ENCODE measurements around the gene TMEM86B.
A peak's percentile ranks its signal among the peaks of the same experiment; 100 is the strongest.

TMEM86B gene

GRCh38 chr19:55228403-55229031 is at the start of gene TMEM86B:
TMEM86B (minus strand) TSS chr19:55228763; CDS start chr19:55228741, 22 bp downstream.
- no peak for DNase-seq

GRCh38 chr19:55277494-55277893 is 48.9 kb upstream of the TMEM86B start:
- DNase-seq, result no peak

- no peak for DNase-seq
These were observed 48.3 kb upstream of the TMEM86B start for GRCh38 chr19:55276720-55277430.

DNA sequence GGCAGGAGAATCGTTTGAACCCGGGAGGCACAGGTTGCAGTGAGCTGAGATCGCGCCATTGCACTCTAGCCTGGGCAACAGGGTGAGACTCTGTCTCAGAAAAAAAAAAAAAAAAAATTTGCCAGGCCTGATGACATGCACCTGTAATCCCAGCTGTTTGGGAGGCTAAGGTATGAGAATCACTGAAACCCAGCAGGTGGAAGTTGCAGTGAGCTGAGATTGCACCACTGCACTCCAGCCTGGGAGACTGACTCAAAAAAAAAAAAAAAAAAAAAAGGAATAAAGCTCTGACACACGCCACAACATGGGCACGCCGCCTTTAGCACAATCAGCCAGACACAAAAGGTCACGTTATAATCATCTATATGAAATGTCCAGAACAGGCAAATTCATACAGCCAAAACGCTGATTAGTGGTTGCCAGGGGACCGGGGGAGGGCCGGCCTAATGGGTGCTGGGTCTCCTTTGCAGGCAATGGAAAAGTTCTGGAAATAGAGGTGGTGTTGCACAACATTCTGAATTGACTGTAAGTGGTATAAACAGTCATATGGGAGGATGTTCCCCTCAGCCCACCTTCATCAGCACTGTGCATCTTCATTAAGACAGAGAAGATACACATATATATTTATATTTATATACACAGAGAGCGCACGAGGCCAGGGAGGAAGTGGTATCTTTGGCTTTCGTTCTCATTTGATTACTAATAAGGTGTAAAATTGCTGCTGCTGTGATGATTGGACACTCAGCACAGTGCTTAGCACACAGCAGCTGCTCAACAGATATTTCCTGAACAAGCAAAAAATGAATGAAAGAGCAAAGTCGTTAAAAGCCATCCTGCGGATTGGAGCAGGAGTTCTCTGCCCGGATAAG is 47.5 kb upstream of the TMEM86B start:
- DNase-seq, result no peak

DNA sequence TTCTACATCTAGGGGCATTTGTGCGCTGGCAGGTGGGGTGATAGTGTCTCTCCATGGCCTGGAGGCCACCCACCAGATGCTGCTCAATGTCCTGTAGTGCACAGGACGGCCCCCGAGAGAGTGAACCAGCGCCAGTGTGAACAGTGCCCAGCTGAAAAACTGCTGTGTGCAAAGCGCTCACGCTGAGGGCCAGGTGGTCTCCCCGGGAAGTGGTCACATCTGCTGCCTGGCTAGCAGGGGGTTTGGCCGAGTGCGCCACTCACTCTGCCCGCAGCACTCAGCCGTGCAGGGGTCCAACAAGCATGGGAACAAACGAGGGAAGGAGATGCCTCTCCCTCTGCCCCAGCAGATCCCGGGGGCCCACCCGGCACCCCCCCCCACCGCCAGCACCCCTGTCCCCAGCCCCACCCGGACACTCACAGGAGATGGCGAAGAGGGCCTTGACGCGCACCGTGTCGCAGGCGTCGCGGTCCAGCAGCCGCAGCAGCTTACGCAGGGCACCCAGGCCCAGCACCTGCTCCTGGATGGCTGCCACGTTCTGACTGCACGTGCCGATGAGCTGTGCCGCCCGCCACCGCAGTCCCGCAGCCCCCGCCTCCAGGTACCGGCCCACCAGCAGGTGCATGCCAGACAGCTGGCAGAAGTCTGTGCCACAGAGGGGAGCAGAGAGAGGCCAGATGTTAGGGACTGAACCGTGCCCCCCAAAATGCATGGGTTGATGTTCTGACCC is 45.6 kb upstream of the TMEM86B start:
- no peak for DNase-seq

DNA sequence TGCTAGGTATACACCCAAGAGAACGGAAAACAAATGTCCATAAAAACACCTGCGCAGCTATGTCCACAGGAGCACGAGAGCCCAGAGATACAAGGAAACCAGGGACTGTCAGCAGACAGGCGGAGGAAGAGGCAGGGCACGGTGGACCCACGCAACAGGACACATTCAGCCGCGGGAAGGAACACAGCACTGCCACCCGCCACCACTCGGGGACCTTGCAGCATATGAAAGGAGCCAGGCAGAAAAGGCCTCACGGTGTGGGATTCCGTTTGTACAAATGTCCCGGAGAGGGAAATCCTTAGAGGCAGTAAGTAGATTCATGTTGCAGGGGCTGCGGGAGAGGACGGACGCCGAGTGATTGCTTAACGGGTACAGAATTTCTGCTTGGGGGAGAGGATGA is 43.6 kb upstream of the TMEM86B start:
- DNase-seq, result no peak

- no peak for DNase-seq
These were observed 41.8 kb upstream of the TMEM86B start for GRCh38 chr19:55270172-55270942.

DNA sequence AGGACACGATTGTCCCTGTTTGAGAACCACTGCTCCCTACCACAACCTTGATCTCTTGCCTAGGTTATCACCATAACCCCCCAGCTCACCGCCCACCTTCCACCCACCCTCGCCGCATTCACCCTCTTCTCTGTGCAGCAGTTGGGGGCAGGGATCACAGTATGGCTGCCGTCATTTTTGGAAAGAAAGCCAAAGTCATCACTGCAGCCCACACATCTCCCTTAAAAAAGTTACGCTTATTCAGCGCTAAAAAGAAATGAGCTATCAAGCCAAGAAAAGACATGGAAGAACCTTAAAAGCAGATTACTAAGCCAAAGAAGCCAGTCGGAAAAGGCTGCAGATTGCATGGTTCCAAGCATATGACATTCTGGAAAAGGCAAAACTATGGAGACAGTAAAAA is 40.7 kb upstream of the TMEM86B start:
- no peak for DNase-seq

DNA sequence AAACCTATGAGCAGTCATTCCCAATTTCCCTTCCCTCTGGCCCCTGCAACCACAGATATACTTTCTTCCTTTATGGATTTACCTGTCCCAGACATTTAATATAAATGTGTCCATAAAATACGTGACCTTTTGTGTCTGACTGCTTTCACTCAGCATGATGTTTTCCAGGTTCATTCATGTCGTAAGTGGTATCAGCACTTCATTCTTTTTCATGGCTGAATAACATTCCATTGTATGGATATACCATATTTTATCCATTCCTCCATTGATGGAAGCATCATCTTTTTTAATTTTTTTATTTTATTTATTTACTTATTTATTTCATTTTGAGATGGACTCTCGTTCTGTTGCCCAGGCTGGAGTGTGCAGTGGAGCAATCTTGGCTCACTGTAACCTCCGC is 38.3 kb upstream of the TMEM86B start:
- DNase-seq, result no peak

DNA sequence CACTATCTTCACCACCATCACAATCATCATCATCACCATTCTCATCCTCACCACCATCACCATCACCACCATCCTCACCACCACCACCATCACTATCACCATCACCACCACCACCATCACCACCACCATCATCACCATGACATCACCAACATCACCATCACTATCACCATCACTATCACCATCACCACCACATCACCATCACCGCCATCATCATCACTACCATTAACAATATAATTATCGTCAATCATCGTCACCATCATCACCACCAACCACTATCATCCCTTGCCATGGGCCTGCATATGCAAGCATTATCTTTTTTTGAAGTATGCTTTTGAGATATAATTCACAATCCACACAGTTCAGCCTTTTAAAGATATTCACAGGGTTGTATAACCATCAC is 37.8 kb upstream of the TMEM86B start:
- no peak for DNase-seq

DNA sequence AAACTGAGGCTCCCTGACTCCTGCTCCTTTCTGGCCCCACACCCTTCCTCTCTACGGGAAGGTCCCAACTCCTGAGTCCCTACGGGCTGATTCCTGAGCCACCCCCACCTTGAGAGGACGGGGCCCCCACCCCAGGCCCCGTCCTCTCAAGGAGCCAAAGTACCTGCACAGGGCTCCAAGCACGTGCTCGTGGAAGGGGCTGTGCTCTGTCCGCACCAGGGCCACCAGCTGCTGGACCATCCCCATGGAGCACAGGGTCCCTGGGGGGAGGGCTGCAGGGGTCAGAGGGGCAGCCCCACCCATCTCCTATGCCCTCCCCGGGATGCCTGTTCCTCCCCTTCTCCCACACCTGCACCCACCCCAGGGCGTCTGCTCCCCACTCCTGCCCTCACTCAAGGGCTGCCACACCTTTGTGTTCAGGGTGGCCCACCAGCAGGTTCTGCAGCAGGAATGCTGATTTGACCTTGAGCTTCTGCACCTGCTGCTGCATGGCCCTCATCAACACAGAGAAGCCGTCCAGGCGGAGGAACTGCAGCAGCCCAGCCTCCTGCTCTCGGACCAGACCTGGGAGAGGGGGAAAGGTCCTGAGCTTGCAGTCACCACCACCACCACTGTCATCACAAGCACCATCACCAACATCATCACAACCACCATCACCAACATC is 37.3 kb upstream of the TMEM86B start:
- no peak for DNase-seq

GRCh38 chr19:55265173-55265572 is 36.6 kb upstream of the TMEM86B start:
- no peak for DNase-seq

DNA sequence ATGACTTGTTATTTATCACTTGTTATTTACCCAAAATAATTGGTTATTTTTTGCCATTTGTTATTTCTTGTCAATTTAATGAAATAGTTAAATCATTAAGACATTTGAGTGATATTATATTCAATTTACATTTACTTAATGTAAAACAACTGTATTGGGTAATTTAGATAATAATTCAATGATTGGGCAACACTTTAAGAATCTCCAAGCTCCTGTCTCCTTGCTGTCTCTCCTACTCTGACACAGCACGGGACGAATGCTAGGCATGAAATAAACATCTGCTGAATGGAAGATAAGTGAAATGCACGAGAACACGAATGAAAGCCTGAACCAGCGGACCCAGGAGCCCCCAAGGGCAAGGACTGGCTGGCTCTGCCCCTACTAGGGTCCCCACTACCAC is 36.0 kb upstream of the TMEM86B start:
- no peak for DNase-seq

DNA sequence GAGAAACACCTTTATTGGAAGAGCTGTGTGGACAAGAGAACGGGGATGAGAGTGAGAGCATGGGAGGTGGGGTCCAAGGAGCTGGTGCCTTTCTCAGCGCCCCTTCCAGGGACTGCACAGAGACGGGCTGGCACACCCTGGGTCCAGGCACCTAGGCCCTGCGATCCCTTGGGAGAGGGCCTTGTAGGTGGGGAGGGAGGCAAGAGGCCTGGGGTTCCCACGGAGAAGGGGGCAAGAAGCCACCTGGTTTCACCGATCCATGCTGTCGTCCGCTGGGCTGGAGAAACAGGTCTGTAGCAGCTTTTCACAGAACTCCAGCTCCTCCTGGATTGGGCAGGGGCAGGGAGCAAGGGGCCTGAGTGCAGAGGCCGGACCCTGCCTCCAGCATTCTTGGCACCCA is 33.8 kb upstream of the TMEM86B start:
- no peak for DNase-seq

- DNase-seq, result peak; percentile 75 to 92
These were observed 33.1 kb upstream of the TMEM86B start for GRCh38 chr19:55261671-55262126.

DNA sequence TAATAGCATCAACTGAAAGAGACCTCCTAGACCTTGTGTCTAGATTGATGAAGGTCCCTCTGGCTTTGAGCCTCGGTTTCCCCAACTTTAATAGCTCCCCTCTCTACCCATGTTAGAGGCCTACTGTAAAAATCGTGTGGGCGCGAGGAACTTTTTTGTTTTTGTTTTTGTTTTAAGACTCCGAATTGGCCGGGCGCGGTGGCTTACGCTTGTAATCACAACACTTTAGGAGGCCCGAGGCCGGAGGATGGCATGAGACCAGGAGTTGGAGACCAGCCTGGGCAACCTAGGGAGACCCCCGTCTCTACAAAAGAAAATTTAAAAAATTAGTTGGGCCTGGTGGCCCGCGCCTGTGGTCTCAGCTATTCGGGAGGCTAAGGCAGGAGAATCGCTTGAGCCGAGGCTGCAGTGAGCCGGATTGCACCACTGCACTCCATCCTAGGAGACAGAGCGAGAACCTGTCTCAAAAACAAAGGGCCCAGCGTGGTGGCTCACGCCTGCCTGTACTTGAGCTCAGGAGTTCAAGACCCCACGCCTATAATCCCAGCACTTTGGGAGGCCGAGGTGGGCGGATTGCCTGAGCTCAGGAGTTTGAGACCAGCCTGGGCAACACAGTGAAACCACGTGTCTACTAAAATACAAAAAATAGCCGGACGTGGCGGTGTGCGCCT is 31.1 kb upstream of the TMEM86B start:
- no peak for DNase-seq

GRCh38 chr19:55258828-55259539 is 30.4 kb upstream of the TMEM86B start, which contains the start of gene PPP6R1:
PPP6R1 (minus strand) TSS chr19:55259017; CDS start chr19:55247103, 11,914 bp downstream.
- peak; percentile 98 to 99 for DNase-seq

GRCh38 chr19:55258476-55258827 is 29.9 kb upstream of the TMEM86B start:
- DNase-seq, result peak in 1 of 2 experiments; percentile 50

- DNase-seq, result peak; percentile 15 to 68
These were observed 29.2 kb upstream of the TMEM86B start for GRCh38 chr19:55257461-55258420.
